HepG2 (cell line): ENCODE results near the gene SAPCD1. TPM values are rescaled to one million over a fixed set of nuclear protein-coding genes. Genes with fewer than 3 reads are reported as not detected.
A peak's percentile ranks its signal among the peaks of the same experiment; 100 is the strongest.

ENCODE experiments used
- ATAC-seq: fragments of 200-7000 bp; cut with Tn5 transposase; 3 replicates; pipeline ENCODE4 v1.9.1; 2020; ENCODE audit warnings: mild to moderate bottlenecking, moderate library complexity
- Bru-seq: library from RNA; stranded (reverse); fragments of 400-500 nt; gene quantifications from one replicate; lab custom pipeline; 2021; lab: Mats Ljungman, UMichigan
- BruChase-seq, 2 experiments: library from RNA; stranded (reverse); fragments of 400-500 nt; gene quantifications; one replicate each; lab custom pipeline; 2021; lab: Mats Ljungman, UMichigan
- BruUV-seq: library from RNA; stranded (reverse); fragments of 400-500 nt; replicated peaks from 2 replicates; lab custom pipeline; 2021; lab: Mats Ljungman, UMichigan
- CTCF ChIA-PET: fragments of 300-600 bp; formaldehyde crosslinking; extraction: SDS; loops from one replicate; lab custom pipeline; 2021; ENCODE audit warnings: low total read pairs, inconsistent platforms, low intra/inter-chr PET ratio; lab: Yijun Ruan, JAX
- POLR2A ChIA-PET: fragments of 350-600 bp; sonication (Branson Sonifier 250); formaldehyde crosslinking; loops from one replicate; lab custom pipeline; 2020; ENCODE audit warnings: antibody characterized with exemption, inconsistent platforms; lab: Yijun Ruan, JAX
- DNase-seq: peaks from one replicate; pipeline ENCODE4 v3.0.0-alpha.2; 2015; ENCODE audit warnings: low spot score
- FAIRE-seq: peaks from 3 replicates; lab custom pipeline; 2011; peaks lifted over from hg19 to GRCh38; lab: Jason Lieb, UNC
- H2AFZ ChIP-seq: one replicate; pipeline ENCODE4 v1.6.1; 2011; ENCODE audit warnings: low read length, inconsistent platforms
- H3K27ac ChIP-seq: fragments of 300-600 bp; 3 replicates; pipeline ENCODE4 v1.8.0; 2011; ENCODE audit warnings: mixed run types, mild to moderate bottlenecking, mixed read lengths, low read length, inconsistent platforms; ENCODE audit not compliant: insufficient read depth; ENCODE audit errors: extremely low read length
- H3K27me3 ChIP-seq, 2 experiments: fragments of 200-600 bp in 1 of 2; 2 replicates in 1 of 2; 3 replicates in 1 of 2; pipeline versions ENCODE4 v1.6.0 to v1.8.0; 2011; ENCODE audit warnings: low read length in 2 of 2, mild to moderate bottlenecking in 2 of 2, moderate library complexity in 2 of 2, inconsistent platforms in 1 of 2; ENCODE audit not compliant: insufficient read depth in 2 of 2, control insufficient read depth in 1 of 2
- H3K36me3 ChIP-seq, 2 experiments: fragments of 200-600 bp in 1 of 2; replicated peaks in 1 of 2; 2 replicates in 1 of 2; 3 replicates in 1 of 2; pipeline versions ENCODE4 v1.5.1 to v1.8.0; 2011; ENCODE audit warnings: low read length in 2 of 2, inconsistent platforms in 1 of 2; ENCODE audit not compliant: insufficient read depth in 2 of 2, control insufficient read depth in 1 of 2
- H3K4me1 ChIP-seq: 2 replicates; pipeline ENCODE4 v1.5.1; 2012; ENCODE audit warnings: low read length, inconsistent platforms; ENCODE audit not compliant: insufficient read depth
- H3K4me2 ChIP-seq: 2 replicates; pipeline ENCODE4 v1.6.0; 2011; ENCODE audit warnings: low read depth, low read length, inconsistent platforms
- H3K4me3 ChIP-seq, 3 experiments: fragments of 200-600 bp in 1 of 3; sonication (generic), shearing (Covaris generic) in 1 of 3; replicated peaks in 1 of 3; 2 replicates each; pipeline ENCODE4 v1.5.1; 2011 to 2016; ENCODE audit warnings: low read length in 3 of 3, inconsistent platforms in 2 of 3, low read depth in 2 of 3, mild to moderate bottlenecking in 2 of 3, control low read depth in 1 of 3, mixed read lengths in 1 of 3; ENCODE audit not compliant: insufficient read depth in 1 of 3
- H3K79me2 ChIP-seq: one replicate; pipeline ENCODE4 v1.6.1; 2011; ENCODE audit warnings: low read length, inconsistent platforms; ENCODE audit not compliant: insufficient read depth
- H3K9ac ChIP-seq: 2 replicates; pipeline ENCODE4 v1.6.0; 2011; ENCODE audit warnings: mild to moderate bottlenecking, low read depth, low read length, inconsistent platforms; ENCODE audit not compliant: insufficient read depth
- H3K9me3 ChIP-seq: 2 replicates; pipeline ENCODE4 v1.5.1; 2012; ENCODE audit warnings: mild to moderate bottlenecking, low read length
- H4K20me1 ChIP-seq: 2 replicates; pipeline ENCODE4 v1.6.0; 2011; ENCODE audit warnings: inconsistent platforms, mild to moderate bottlenecking, low read length, moderate library complexity; ENCODE audit not compliant: insufficient read depth
- ATAD3A ChIP-seq: sonication (generic); formaldehyde crosslinking; IDR thresholded peaks from 2 replicates; pipeline ENCODE4 v1.4.0; 2020; ENCODE audit warnings: missing genetic modification reagents
- DNMT3B ChIP-seq: conservative IDR thresholded peaks from 2 replicates; pipeline ENCODE4 v1.6.1; 2016; ENCODE audit warnings: missing biosample characterization, control low read depth
- KDM4B ChIP-seq: sonication (generic); formaldehyde crosslinking; IDR thresholded peaks from 2 replicates; pipeline ENCODE4 v1.4.0; 2020; ENCODE audit warnings: missing genetic modification reagents
- THAP9 ChIP-seq: sonication (generic); formaldehyde crosslinking; IDR thresholded peaks from 2 replicates; pipeline ENCODE4; 2020; ENCODE audit warnings: missing genetic modification reagents, mild to moderate bottlenecking, borderline replicate concordance
- WGBS: methylation state at CpG from one replicate; pipeline ENCODE4 v1.1.6; 2017; ENCODE audit warnings: low lambda C conversion rate; 5-methylcytosine and 5-hydroxymethylcytosine counted together
- in situ Hi-C: cut with HindIII; loops from 2 replicates; pipeline ENCODE4 v1.10.0; 2017; ENCODE audit warnings: low pct_unique_long_range_greater_than_20kb; ENCODE audit not compliant: extremely low pct_ligation_motif_present
- intact Hi-C: fragments of 100-400 bp; cut with micrococcal nuclease; formaldehyde crosslinking; loops from one replicate; pipeline ENCODE4 v1.10.0; 2022; ENCODE audit not compliant: unreplicated experiment
- long read RNA-seq, 2 experiments: library from RNA in 1 of 2; library from polyadenylated mRNA in 1 of 2; stranded (forward) in 1 of 2; unstranded in 1 of 2; transcript quantifications; one replicate each; pipeline ENCODE4 v2.0.0, GENCODE V29; 2019 to 2022
- polyA minus RNA-seq, 3 experiments: library from RNA; depleted of rRNA, polyadenylated mRNA; stranded (reverse); fragments of >200 nt; gene quantifications; 2 replicates each; pipeline ENCODE4 v1.2.3, GENCODE V29; 2011; ENCODE audit warnings: low replicate concordance in 1 of 3
- polyA plus RNA-seq, 8 experiments: library from polyadenylated mRNA; depleted of rRNA in 3 of 8; stranded (reverse) in 7 of 8; unstranded in 1 of 8; fragments of >200 nt; fragmentation: Illumina TruSeq in 4 of 8; extraction: Trizol in 4 of 8; gene quantifications; 2 replicates each; pipeline versions ENCODE4 v1.2.1 to v1.2.3, GENCODE V29; 2011 to 2016; ENCODE audit warnings: low read depth in 4 of 8, missing spikeins in 1 of 8, mixed read lengths in 1 of 8; ENCODE audit not compliant: insufficient read depth in 1 of 8
- total RNA-seq, 5 experiments: library from RNA; depleted of rRNA; stranded (reverse); fragments of >200 nt; fragmentation: Illumina TruSeq; extraction: Trizol; gene quantifications; 2 replicates each; pipeline ENCODE4 v1.2.3, GENCODE V29; 2016; ENCODE audit warnings: low read depth in 1 of 5

SAPCD1 gene
- total RNA-seq (2016; rRNA removed; fragmentation: Illumina TruSeq; extraction: Trizol): 0.56 and 2.5 TPM in 2 replicates
- 2.3 TPM in 2 replicates for total RNA-seq (2016; cell fraction: cytosol; rRNA removed; fragmentation: Illumina TruSeq; extraction: Trizol; ENCODE audit: low read depth)
- 0.51 and 2.0 TPM in 2 replicates for total RNA-seq (2016; cell fraction: insoluble cytoplasmic fraction; rRNA removed; fragmentation: Illumina TruSeq; extraction: Trizol)
- total RNA-seq (2016; cell fraction: membrane; rRNA removed; fragmentation: Illumina TruSeq; extraction: Trizol): 0.90 and 0.96 TPM in 2 replicates
- 2.3 and 5.6 TPM in 2 replicates for total RNA-seq (2016; cell fraction: nucleus; rRNA removed; fragmentation: Illumina TruSeq; extraction: Trizol)
- polyA plus RNA-seq (2011; rRNA removed): 3.9 and 5.3 TPM in 2 replicates
- polyA plus RNA-seq (2011; cell fraction: cytosol; rRNA removed): 0.92 and 1.1 TPM in 2 replicates
- polyA plus RNA-seq (2011; cell fraction: nucleus; rRNA removed): 49.5 and 69.8 TPM in 2 replicates
- polyA plus RNA-seq (2012): 4.7 and 9.1 TPM in 2 replicates
- polyA plus RNA-seq (2016; cell fraction: cytosol; fragmentation: Illumina TruSeq; extraction: Trizol; ENCODE audit: low read depth): 0.23 and 0.59 TPM in 2 replicates
- 0.53 and 0.99 TPM in 2 replicates for polyA plus RNA-seq (2016; cell fraction: insoluble cytoplasmic fraction; fragmentation: Illumina TruSeq; extraction: Trizol; ENCODE audit: low read depth)
- 0.41 and 0.44 TPM in 2 replicates for polyA plus RNA-seq (2016; cell fraction: membrane; fragmentation: Illumina TruSeq; extraction: Trizol; ENCODE audit: low read depth)
- 12.4 and 21.2 TPM in 2 replicates for polyA plus RNA-seq (2016; cell fraction: nucleus; fragmentation: Illumina TruSeq; extraction: Trizol; ENCODE audit: insufficient read depth, low read depth)
- not detected in 2 replicates for polyA minus RNA-seq (2011; rRNA and poly(A)+ RNA removed; ENCODE audit: low replicate concordance)
- not detected in 2 replicates for polyA minus RNA-seq (2011; cell fraction: cytosol; rRNA and poly(A)+ RNA removed)
- 5.4 and 6.5 TPM in 2 replicates for polyA minus RNA-seq (2011; cell fraction: nucleus; rRNA and poly(A)+ RNA removed)
- Bru-seq, nascent RNA: percentile 40 among the genes with signal in this experiment
- not detected for BruChase-seq, experiment 1, labeled RNA remaining after a 6-hour chase
- not detected for BruChase-seq, experiment 2, labeled RNA remaining after a 2-hour chase
- long read RNA-seq, experiment 1: 0 reads
- long read RNA-seq, experiment 2: 0 reads

GRCh38 chr6:31762356-31762755, at the start of gene SAPCD1:
Gene SAPCD1, plus strand, starts transcription at chr6:31762656. Its CDS starts 399 bp downstream, at chr6:31763055.
- POLR2A ChIA-PET: interaction anchor here (1.0 to 11.5 kb wide), 3 partner anchors 24 to 25 kb away, joined by 3 to 96 read pairs (median 10); partner anchors contain the start of genes CLIC1 and MSH5
- Histone ChIP-seq H3K79me2 (no peaks in the 10 kb centered on the region), H4K20me1 (no peaks in the 10 kb centered on the region), H3K4me1 (peaks cover 45% of the 10 kb centered on the region), H3K4me3 (no peak within 1 kb of the TSS), H3K9ac (no peak within 1 kb of the TSS), H3K4me2 (no peak within 1 kb of the TSS), H3K36me3 (peaks cover 0 to 2% of the 10 kb centered on the region in 2 experiments; a peak in 3 of 5 replicates), H3K27me3 (no peaks in the 10 kb centered on the region), H3K27ac (no peak within 1 kb of the TSS), H3K9me3 (no peaks in the 10 kb centered on the region), H2AFZ (no peak within 1 kb of the TSS)
- FAIRE-seq (no peak), ATAC-seq (no peak), DNase-seq (no peak)
- intact Hi-C loops: no loop called here
- CTCF ChIA-PET: no interaction called here
- BruUV-seq: no TSS peak
- TF ChIP-seq THAP9 (CRISPR knock-in tag) (no peak), DNMT3B (no peak), ATAD3A (CRISPR knock-in tag) (no peak), KDM4B (no peak)
- in situ Hi-C loops: no loop called here
- 77% methylated on average over 4 of the region's 4 CpGs for WGBS
